ENCODE data around the gene ERC2.

DNA sequence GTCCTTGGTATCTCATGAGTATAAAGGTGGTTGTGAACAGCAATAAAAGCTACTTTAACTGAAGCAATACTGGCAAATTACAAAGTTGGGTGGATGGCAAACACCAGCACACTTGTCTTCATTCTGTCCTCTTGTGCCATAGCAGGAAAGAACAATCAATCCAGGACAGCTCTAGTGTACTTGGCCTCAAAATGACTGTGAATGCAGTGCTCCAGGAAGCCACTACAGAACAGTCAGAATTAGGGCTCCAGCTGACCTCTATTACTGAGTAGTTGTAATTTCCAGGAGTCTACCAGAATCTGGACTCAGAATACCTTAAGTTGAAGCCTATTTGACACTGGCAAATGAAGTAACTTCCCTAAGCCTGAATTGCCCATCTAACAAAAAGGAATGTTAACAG is 642.2 kb downstream of the ERC2 start:
- TF ChIP-seq, protein P1, sequence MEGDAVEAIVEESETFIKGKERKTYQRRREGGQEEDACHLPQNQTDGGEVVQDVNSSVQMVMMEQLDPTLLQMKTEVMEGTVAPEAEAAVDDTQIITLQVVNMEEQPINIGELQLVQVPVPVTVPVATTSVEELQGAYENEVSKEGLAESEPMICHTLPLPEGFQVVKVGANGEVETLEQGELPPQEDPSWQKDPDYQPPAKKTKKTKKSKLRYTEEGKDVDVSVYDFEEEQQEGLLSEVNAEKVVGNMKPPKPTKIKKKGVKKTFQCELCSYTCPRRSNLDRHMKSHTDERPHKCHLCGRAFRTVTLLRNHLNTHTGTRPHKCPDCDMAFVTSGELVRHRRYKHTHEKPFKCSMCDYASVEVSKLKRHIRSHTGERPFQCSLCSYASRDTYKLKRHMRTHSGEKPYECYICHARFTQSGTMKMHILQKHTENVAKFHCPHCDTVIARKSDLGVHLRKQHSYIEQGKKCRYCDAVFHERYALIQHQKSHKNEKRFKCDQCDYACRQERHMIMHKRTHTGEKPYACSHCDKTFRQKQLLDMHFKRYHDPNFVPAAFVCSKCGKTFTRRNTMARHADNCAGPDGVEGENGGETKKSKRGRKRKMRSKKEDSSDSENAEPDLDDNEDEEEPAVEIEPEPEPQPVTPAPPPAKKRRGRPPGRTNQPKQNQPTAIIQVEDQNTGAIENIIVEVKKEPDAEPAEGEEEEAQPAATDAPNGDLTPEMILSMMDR (CRISPR knock-in tag; IDR thresholded peaks at IDR 0.05): no peak
- TF ChIP-seq CBFB (CRISPR knock-in tag; IDR thresholded peaks at IDR 0.05) (no peak), SIN3A (IDR thresholded peaks at IDR 0.05; ENCODE audit: borderline replicate concordance, low read depth, low read length) (no peak), MYC (CRISPR knock-in tag; IDR thresholded peaks at IDR 0.05; ENCODE audit: borderline replicate concordance) (no peak), ZSCAN12 (CRISPR knock-in tag; IDR thresholded peaks at IDR 0.05) (no peak), ATF1 (CRISPR knock-in tag; IDR thresholded peaks at IDR 0.05) (no peak)
